GM19438 (cell line): ENCODE measurements around the gene PRSS53.
"Not testable (repeated sequence)": the region's sequence is repeated elsewhere in the genome, so short reads cannot be mapped to it uniquely, and the experiment has no call there.

Experiments
- ATAC-seq: cut with Tn5 transposase; IDR thresholded peaks from one replicate; pipeline ENCODE4 v1.9.1; 2021; ENCODE audit warnings: low read depth; ENCODE audit not compliant: unreplicated experiment

The PRSS53 gene

GRCh38 chr16:31118223-31119155, 29.7 kb upstream of the PRSS53 start:
- ATAC-seq: no peak

- ATAC-seq: peak; percentile 91
Observed at GRCh38 chr16:31117384-31118222, 28.9 kb upstream of the PRSS53 start, which contains the start of gene KAT8. TSS of gene KAT8 (plus strand) at chr16:31117664. CDS start at chr16:31117682, 18 bp downstream.

- no peak for ATAC-seq
Observed at GRCh38 chr16:31114468-31114867, 25.7 kb upstream of the PRSS53 start.

- no peak for ATAC-seq
Observed at GRCh38 chr16:31113121-31114120, 24.7 kb upstream of the PRSS53 start.

GRCh38 chr16:31112711-31113110, 24.0 kb upstream of the PRSS53 start:
- ATAC-seq: no peak

- ATAC-seq: no peak
Observed at GRCh38 chr16:31111881-31112466, 23.2 kb upstream of the PRSS53 start.

GRCh38 chr16:31110106-31111034, 21.6 kb upstream of the PRSS53 start:
- no peak for ATAC-seq

- ATAC-seq: no peak
Observed at GRCh38 chr16:31109622-31110021, 20.9 kb upstream of the PRSS53 start.

GRCh38 chr16:31108794-31109558, 20.2 kb upstream of the PRSS53 start:
- ATAC-seq: no peak

- ATAC-seq: peak; percentile 75
Observed at GRCh38 chr16:31108035-31108793, 19.5 kb upstream of the PRSS53 start, which contains the start of gene BCKDK. TSS of gene BCKDK (plus strand) at chr16:31108386. CDS start at chr16:31109224, 838 bp downstream.

GRCh38 chr16:31107465-31107867, 18.7 kb upstream of the PRSS53 start:
- ATAC-seq: peak; percentile 53

- no peak for ATAC-seq
Observed at GRCh38 chr16:31106509-31107464, 18.0 kb upstream of the PRSS53 start.

GRCh38 chr16:31105677-31106213, 17.0 kb upstream of the PRSS53 start:
- ATAC-seq: no peak

GRCh38 chr16:31100876-31101641, 12.3 kb upstream of the PRSS53 start:
- not testable (repeated sequence) for ATAC-seq
